AG10803 (cell line): ENCODE measurements around the gene CEP152.

Experiments used
- DNase-seq: peaks from one replicate; pipeline ENCODE4 v3.0.0; 2010; ENCODE audit warnings: low read depth
- H3K4me3 ChIP-seq: 2 replicates; pipeline ENCODE4 v1.5.1; 2011; ENCODE audit warnings: mild to moderate bottlenecking, low read length, control low read depth
- CTCF ChIP-seq: conservative IDR thresholded peaks from 2 replicates; pipeline ENCODE4 v1.5.1; 2011; ENCODE audit warnings: mild to moderate bottlenecking, low read length, control low read depth, inconsistent platforms

Gene CEP152

GRCh38 chr15:48712546-48712945, 98.3 kb downstream of the CEP152 start:
- no peak for TF ChIP-seq CTCF
- no peak for DNase-seq
- no peak overlapping the region for H3K4me3 ChIP-seq

- no peak for TF ChIP-seq CTCF
- H3K4me3 ChIP-seq, result no peak overlapping the region
- peak; percentile 71 for DNase-seq
Measured at GRCh38 chr15:48710952-48711495, 99.8 kb downstream of the CEP152 start.

- no peak for TF ChIP-seq CTCF
- H3K4me3 ChIP-seq, result no peak overlapping the region
- no peak for DNase-seq
Measured at GRCh38 chr15:48708641-48709040, 102.2 kb downstream of the CEP152 start.

GRCh38 chr15:48705381-48705780, 105.5 kb downstream of the CEP152 start:
- no peak for DNase-seq
- TF ChIP-seq CTCF, result no peak
- H3K4me3 ChIP-seq, result no peak overlapping the region

GRCh38 chr15:48703544-48703943, 107.3 kb downstream of the CEP152 start:
- no peak overlapping the region for H3K4me3 ChIP-seq
- peak; percentile 94 for DNase-seq
- TF ChIP-seq CTCF, result no peak

GRCh38 chr15:48702569-48703236, 108.2 kb downstream of the CEP152 start:
- no peak for TF ChIP-seq CTCF
- H3K4me3 ChIP-seq, result no peak overlapping the region
- DNase-seq, result peak; percentile 60

- no peak for TF ChIP-seq CTCF
- H3K4me3 ChIP-seq, result no peak overlapping the region
- no peak for DNase-seq
Measured at GRCh38 chr15:48696627-48697312, 114.1 kb downstream of the CEP152 start.
